PC-3 (cell line): ENCODE data around the gene ERMN.

Source experiments
- CTCF ChIP-seq: fragments of 300-600 bp; sonication (generic); conservative IDR thresholded peaks from 2 replicates; pipeline ENCODE4 v1.5.1; 2017; ENCODE audit warnings: antibody characterized with exemption, low read depth, mild to moderate bottlenecking, low read length
- EZH2 ChIP-seq: fragments of 300-600 bp; sonication (generic); IDR thresholded peaks from one replicate; pipeline ENCODE4 v1.6.1; 2017; ENCODE audit warnings: antibody characterized with exemption, mild to moderate bottlenecking, low read length; ENCODE audit not compliant: unreplicated experiment
- EZH2phosphoT487 ChIP-seq: fragments of 300-600 bp; sonication (generic); IDR thresholded peaks from 2 replicates; pipeline ENCODE4 v1.6.1; 2018; ENCODE audit warnings: mild to moderate bottlenecking, antibody characterized with exemption, low read length, borderline replicate concordance

DNA sequence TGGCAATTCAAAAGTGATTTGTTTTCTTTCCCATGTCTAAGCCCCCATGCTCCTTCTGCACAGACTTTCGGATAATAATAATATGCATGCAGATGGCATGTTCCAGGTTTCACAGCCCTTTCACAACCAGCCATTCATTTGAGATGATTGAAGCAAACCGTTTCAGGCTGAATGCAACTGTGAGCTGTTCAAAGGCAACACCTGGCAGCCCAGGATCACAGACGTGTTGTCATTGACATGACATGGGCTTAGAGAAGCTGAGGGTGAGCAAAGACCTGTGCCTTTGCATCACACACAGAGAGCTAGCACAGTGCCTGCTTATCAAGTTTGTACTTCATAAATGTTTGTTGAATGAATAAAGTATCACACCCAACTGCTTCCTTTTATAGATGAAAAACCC is 12.4 kb upstream of the ERMN start:
- TF ChIP-seq CTCF (no peak), EZH2 (no peak), EZH2phosphoT487 (no peak)
